Endothelial cell of umbilical vein (primary cell): ENCODE measurements around the gene ARHGEF40.

ENCODE experiments used
- EZH2 ChIP-seq: IDR thresholded peaks from 2 replicates; pipeline ENCODE4 v1.6.1; 2012; ENCODE audit warnings: borderline replicate concordance, low read depth, mild to moderate bottlenecking, moderate library complexity, low read length, inconsistent platforms; ENCODE audit not compliant: severe bottlenecking
- POLR2A ChIP-seq: IDR thresholded peaks from 2 replicates; pipeline ENCODE4 v1.6.1; 2012; ENCODE audit warnings: low read depth, mild to moderate bottlenecking, control low read depth, low read length
- POLR2AphosphoS5 ChIP-seq: IDR thresholded peaks from 2 replicates; pipeline ENCODE4 v1.6.1; 2012; ENCODE audit warnings: low read depth, mild to moderate bottlenecking, control low read depth, low read length, moderate library complexity; ENCODE audit not compliant: insufficient read depth

DNA sequence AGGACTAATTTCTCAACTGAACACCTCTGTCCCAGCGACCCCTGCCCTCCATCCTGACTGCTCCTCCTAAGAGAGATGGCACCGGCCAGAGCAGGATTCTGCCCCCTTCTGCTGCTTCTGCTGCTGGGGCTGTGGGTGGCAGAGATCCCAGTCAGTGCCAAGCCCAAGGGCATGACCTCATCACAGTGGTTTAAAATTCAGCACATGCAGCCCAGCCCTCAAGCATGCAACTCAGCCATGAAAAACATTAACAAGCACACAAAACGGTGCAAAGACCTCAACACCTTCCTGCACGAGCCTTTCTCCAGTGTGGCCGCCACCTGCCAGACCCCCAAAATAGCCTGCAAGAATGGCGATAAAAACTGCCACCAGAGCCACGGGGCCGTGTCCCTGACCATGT, 27.2 kb upstream of the ARHGEF40 start:
- TF ChIP-seq POLR2AphosphoS5: no peak
- no peak for TF ChIP-seq POLR2A
- no peak for TF ChIP-seq EZH2
